IPS-NIHi11 (cell line): Measurements from ENCODE around the gene PSMG4.

ENCODE experiments used
- DNase-seq: peaks from one replicate; pipeline ENCODE4 v3.0.0; 2012; ENCODE audit warnings: mixed read lengths, low spot score

Gene PSMG4

DNA sequence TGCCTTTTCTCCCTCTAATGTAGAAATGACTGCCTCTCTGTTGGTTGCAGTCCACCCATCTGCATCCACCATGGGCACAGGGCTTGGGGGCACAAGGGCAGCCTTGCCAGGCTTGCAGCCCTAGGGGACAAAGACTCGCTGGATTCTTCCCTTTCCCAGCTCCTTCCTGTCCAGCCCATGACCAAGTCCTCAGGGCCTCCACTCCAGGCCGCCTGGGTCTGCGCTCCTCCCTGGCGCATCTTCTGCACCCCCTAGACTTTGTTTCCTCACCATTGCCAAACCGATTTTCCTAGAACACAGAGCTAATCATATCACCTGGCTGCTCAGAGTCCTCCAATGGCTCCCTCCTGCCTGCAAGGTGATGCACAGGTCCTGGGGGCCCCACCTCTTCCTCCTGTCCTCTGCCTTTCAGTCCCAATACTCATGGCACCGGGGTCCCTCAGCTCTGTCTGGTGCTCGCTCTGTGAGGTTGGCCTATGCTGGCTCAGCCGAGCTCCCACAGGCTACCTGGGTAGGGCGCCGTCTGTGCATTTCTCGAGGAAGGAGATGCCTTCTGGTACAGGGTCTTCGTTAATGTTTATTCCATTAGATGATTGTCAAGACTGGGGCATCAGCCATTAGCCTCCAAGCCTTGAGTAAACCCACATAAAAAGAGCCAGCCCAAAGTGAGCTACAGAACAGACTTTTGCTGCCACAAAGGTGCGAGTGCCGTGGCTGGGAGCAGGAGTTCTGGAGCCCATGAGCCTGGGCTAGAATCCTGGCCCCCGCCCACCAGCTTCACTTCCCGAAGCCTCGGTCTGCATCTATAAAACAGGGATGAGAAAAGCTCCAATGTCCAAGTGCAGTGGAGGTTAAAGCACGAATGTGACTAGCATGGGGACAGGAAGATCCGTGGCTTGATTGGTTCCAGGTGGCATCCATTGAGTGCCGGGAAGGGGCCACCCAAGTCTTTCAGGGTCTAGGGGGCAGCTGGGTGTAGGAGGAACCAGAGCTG is 17.7 kb downstream of the PSMG4 start:
- no peak for DNase-seq

GRCh38 chr6:3277251-3277650 is 18.5 kb downstream of the PSMG4 start:
- DNase-seq = no peak

GRCh38 chr6:3277851-3278416 is 19.2 kb downstream of the PSMG4 start:
- no peak for DNase-seq

DNA sequence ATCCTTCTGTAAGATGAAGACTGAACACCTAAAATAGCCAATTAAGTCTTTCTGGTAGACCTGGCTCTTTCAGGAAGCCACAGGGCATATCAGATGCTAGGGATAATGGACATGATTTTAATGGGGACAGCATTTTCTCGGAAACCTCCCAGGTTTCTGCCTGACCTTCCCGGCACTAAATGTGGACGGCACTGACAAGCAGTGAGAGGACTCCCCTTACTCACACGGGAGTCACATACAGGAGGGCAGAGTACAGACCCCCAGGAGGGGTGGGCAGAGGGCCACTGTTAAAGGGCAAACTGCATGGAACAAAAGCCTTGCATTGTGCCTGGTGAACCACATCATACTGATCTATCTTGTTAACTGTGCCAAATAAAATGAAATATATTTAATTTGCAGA is 19.9 kb downstream of the PSMG4 start:
- DNase-seq = no peak

- DNase-seq = no peak
Measured at GRCh38 chr6:3280091-3280490, 21.3 kb downstream of the PSMG4 start.

GRCh38 chr6:3280866-3281465 is 22.2 kb downstream of the PSMG4 start:
- DNase-seq = no peak

- no peak for DNase-seq
Measured at GRCh38 chr6:3281631-3282475, 23.1 kb downstream of the PSMG4 start.

GRCh38 chr6:3282476-3283236 is 23.9 kb downstream of the PSMG4 start:
- DNase-seq = no peak

DNA sequence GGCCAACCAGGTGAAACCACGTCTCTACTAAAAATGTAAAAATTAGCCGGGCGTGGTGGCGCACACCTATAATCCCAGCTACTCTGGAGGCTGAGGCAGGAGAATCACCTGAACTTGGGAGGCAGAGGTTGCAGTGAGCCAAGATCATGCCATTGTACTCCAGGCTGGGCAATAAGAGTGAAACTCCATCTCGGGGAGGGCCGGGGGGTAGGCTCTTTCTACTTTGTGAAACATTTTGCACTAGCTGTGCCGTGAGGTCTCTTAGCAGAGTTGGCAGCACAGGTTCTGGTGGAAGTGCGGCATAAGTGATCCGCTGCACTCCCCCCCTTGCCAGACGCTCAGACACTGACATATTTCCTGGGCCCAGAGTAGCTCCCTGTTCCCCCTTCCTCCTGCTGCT is 24.5 kb downstream of the PSMG4 start:
- no peak for DNase-seq

DNA sequence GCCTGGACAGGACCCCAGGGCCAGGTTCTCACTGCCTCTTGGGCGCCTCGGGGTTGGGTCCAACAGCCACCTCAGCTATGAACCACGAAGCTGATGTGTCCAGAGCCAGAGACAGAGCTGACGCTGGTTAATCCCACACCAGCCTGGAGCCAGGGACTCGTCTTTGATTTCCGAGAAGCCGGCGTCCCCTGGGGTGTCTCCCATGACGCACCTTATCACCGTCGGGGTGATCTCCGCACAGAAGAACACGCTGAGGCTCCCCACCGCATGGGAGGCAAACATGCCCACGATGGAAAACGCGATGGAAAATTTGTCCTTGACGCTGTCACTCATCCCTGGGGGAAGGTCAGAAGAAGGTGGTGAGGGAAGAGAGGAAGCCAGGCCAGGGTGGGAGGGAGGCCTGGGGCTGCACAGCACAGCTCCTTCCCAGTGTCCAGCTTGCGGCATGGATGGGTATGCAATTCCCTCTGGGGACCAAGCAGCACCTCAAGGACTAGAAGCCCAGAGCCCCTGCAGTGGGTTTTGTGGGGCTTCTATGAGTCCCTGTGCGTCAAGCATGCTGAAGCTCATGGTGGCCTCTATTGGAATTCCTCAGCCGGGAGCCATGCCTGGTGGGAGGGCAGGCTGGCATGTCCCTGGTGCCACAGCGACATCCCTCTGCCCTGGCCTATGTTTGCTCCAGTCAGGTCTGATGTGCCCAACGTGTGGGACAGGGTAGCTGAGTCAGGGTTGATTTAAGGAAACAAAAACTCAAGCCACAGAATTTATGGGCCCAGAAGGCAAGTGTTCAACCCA is 25.1 kb downstream of the PSMG4 start:
- no peak for DNase-seq

GRCh38 chr6:3284436-3284876 is 25.7 kb downstream of the PSMG4 start:
- DNase-seq = no peak

GRCh38 chr6:3285049-3285639 is 26.4 kb downstream of the PSMG4 start:
- DNase-seq = no peak

GRCh38 chr6:3285732-3286131 is 27.0 kb downstream of the PSMG4 start:
- DNase-seq = no peak

DNA sequence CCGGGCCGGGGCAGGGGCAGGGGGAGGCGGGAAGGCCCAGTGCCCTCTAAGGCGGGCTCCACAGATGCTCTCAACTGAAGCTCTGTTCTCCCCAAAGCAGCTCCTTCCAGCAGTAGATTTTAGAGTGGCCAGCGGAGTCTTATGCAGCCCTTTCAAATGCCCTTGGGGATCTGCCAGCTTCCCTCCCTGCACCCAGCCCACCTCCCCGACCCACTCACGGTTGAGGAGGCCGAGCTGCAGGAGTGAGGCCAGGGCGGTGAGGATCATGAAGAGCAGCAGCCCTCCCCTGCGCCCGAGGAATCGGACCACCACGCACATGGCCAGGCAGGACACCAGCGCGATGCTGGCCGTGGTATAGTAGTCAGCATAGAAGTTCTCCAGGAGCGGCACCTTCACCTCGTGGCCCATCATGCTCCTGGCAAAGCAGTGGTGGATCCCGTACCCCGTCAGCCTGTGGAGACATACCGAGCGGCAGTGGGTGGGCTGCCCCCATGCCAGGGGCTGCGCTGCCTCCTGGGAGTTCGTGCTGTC is 28.0 kb downstream of the PSMG4 start:
- no peak for DNase-seq

- no peak for DNase-seq
Measured at GRCh38 chr6:3287308-3287707, 28.6 kb downstream of the PSMG4 start.

GRCh38 chr6:3287976-3288707 is 29.4 kb downstream of the PSMG4 start:
- no peak for DNase-seq

DNA sequence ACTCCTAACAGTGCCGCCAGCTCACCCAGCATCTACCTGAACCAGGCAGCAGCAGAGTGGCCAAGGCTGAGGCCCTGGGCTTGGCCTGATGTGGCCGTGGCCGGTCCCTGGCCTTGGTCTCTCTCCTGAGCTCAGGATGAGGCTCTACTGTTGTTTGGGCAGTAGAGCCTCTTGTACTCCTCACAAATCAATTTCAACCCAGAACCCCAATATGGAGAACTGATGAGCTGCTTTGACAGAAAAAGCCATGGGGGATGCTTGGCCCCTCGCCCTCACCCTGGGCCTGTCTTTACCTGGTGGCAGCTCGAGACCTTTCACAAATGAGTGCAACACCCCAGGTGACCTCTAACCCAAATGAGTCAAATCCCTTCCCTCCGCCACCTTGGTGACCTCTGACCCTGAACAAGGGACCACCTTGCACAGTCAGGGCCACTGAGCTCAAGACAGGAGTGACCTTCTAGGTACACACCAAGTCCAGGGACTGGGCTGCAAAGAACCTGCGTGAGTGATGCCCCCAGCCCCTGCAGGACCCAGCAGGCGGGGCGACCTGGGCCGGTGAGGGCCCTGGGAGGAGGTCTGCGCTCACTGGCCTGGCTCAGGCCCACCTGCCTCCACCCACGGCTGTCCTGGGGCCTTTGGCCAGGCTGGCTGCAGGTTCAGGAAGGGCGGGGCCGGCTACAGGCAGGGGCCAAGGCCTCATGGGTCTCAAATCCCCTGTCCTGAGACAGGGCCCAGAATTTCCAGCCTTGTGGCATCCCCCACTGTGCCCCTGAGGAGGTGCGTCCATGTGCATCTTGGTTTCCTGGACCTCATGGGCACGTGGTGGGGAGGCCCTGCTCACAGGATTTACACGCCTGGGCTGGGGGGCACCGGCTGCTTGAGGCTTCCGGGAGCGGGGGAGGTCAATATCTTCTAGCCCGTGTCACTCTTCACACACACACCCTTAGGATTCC is 30.2 kb downstream of the PSMG4 start:
- DNase-seq = no peak

GRCh38 chr6:3289664-3290055 is 30.9 kb downstream of the PSMG4 start:
- DNase-seq = no peak
